HG03139 (cell line): ENCODE measurements around the gene STRAP.
"Not testable (repeated sequence)": the region's sequence is repeated elsewhere in the genome, so short reads cannot be mapped to it uniquely, and the experiment has no call there.

ENCODE experiments used
- ATAC-seq: cut with Tn5 transposase; IDR thresholded peaks from one replicate; pipeline ENCODE4 v1.9.1; 2021; ENCODE audit not compliant: unreplicated experiment

Gene STRAP

DNA sequence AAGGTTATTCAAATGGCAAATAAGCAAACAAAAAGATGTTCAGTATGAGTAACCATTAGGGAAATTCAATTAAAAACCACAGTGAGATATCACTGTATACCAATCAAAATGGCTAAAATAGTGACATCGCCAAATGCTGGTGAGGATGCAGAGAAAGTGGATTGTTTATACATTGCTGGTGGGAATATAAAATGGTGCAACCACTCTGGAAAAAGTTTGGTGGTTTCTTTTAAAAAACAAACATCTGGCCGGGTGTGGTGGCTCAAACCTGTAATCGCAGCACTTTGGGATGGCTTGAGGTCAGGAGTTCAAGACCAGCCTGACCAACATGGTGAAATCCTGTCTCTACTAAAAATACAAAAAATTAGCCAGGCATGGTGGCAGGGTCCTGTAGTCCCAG, 14.0 kb upstream of the STRAP start:
- ATAC-seq = no peak

DNA sequence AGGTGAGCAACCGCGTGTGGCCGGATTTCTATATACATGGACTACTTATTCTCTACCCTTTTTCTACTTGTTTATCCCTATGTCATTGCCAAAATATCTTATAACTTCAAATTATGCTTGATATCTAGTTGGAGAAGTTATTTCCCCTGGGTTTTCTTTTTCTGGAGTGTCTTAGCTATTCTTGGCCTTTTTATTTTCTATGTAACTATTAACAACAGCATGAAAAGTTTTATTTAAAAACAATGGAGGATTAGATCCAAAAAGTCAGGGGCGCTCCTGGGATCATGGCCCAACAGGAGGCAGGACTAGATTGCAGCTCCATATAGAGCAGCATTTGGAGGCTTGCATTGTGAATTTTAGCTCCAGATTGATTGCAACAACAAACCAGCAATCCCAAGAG, 8.6 kb upstream of the STRAP start:
- ATAC-seq = no peak

DNA sequence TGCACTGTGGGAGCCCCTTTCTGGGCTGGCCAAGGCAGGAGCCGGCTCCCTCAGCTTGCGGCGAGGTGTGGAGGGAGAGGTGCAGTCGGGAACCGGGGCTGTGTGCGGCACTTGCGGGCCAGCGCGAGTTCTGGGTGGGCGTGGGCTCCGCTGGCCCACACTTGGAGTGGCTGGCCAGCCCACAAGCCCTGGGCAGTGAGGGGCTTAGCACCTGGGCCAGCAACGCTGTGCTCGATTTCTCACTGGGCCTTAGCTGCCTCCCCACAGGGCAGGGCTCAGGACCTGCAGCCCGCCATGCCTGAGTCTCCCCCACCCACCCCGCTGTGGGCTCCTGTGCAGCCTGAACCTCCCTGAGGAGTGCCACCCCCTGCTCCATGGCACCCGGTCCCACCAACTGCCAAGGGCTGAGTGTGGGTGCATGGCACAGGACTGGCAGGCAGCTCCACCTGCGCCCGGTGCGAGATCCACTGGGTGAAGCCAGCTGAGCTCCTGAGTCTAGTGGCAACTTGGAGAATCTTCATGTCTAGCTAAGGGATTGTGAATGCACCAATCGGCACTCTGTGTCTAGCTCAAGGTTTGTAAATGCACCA, 7.5 kb upstream of the STRAP start:
- ATAC-seq = not testable (repeated sequence)

DNA sequence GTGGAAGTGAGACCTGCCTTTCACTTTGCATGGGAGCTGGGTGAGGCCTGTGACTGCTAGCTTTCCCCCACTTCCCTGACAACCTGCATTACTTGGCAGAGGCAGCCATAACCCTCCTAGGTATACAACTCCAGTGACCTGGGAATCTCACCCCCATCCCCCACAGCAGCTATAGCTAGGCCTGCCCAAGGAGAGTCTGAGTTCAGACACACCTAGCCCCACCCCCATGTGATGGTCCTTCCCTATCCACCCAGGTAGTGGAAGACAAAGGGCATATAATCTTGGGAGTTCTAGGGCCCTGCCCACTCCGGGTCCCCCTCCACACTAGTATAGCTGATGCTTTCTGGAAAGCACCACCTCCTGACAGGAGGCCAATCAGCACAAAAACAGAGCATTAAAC, 6.3 kb upstream of the STRAP start:
- ATAC-seq = no peak

DNA sequence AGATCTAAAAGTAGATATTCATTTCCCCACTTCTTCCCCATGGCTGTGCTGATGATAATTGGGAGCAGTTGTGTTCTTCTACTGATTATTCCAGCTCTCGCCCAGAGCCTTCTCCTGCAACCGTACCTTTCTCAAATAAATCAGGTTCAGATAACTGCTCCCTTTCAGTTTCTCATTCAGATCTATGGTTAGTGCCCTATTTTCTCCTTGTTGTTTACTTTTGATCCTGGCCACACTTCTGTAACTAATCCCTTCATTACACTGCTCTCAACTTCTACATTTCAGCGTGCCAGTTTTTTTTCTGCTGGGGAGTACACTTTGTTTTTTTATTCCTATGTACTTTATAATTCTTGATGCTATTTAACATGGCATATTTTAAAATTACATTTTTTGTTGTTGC, 2.8 kb upstream of the STRAP start:
- no peak for ATAC-seq

DNA sequence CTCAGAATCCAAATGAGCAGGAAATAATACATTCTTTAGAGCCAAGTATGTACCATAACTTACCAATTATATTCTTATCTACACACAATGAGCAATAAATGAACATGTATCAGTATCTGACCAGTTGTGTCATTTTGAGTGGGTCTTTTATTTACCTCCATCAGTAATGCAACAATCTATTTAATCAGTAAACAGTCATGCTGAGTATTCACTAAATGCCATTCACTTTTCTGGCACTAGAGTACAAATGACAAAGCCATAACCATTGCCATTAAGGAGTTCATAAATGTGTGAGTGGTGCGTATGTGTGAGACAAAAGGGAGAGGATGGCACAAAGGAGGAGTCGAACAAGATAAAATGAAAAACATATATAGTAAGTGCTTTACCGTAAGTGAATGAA, 1.5 kb upstream of the STRAP start:
- ATAC-seq = no peak

DNA sequence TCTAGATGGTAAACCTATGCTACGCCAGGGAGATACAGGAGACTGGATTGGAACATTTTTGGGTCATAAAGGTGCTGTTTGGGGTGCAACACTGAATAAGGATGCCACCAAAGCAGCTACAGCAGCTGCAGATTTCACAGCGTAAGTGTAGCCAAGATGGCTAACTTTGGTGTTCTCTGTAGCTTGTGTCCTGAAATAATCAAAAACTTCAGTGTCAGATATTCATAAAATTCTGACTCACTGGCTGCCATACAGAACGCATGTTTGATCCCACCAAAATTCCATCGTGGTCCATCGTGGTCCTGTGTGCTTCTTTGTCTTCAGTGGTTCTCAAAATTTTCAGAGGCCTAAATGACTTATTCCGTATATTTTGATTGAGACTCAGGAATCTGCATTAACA, 1.3 kb downstream of the STRAP start:
- no peak for ATAC-seq

DNA sequence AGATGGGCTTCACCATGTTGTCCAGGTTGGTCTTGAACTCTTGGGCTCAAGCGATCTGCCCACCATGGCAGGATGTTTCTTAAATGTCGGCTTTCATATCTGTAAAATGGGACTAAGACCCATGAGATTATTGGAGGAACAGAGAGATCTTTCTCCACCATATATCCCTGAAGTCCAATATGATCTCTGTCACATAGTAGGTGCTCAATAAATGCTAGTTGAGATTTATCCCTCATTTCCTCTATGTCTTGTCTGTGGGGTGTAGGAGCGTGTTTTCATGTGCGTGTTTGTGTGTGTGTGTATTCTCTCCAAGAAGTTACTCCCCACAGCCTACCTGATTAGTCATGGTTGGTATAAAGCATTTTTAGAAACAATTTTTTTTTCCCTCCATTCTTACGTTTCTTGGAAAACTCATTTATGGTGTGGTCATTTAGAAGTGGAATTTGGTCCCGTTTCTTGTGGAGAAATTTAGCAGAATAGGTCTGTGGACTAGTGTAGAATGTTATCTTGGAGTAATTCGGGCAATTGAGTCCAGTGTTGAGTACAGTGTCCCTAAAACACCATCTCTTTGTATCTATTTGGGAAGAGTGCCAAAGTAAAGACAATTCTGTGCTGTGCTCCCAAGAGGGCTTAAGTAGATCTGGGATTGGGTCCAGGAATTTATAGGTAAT, 4.3 kb downstream of the STRAP start:
- ATAC-seq = no peak

DNA sequence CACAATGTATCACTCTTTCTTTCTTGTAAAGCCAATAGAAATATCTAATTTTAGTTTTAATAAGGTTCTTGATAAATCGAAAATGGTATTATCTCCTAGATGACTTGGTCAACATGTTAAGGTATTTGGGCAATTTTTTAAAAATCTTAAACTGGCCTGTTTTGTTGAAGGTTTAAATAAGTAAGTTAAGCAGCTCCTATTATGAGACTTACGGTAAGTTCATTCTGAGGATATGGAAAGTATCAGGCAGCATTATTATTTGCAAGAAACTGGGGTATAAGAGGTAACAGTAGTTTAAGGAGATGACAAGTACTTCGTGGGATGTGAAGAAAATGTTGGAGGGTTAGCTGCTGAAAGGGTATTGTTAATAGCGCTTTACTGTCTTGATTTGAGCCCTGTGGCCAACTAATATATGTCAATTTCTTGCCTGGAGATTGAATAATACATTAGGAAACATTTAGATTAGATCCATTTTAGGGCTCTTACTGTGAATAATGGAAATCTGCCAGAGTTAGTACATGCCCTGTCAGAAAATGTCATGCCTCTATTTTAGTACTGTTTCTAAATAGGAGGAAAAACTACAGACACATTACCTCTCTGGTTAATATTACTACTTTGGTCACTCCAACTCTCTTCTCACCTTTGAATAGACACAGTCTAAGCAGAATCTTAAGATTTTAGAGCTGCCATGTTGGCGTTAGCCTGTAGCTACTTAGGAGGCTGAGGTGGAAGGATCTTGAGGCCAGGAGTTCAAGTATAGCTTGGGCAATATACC, 5.0 kb downstream of the STRAP start:
- ATAC-seq = no peak

DNA sequence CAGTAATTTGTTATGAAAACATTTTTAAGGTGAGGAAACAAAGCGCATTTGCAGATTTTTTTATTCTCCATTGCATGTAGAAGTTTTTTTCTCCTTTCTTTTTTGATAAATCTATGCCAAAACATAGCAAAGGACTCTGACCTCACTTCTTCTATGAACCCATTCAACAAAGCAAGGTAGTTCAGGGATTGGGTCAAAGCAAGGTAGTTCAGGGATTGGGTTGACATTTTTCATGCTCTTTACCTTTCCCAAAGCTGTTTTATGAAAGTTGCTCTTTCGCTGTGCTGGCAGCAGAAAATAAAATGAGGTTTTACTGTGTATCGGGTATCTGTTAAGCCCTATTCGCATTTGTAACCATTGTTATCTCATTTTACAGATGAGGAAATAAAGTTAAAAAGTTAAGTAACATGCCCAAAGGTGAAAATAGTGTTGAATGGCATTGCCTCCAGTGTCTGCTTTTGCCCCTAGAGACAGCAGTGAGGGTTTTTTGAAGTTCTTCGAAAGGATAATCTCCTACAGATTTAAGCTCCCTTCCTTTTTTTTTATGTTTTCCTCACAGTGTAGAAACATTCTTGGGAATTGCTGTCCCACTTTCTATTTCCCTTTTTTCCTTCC, 10.6 kb downstream of the STRAP start:
- no peak for ATAC-seq

DNA sequence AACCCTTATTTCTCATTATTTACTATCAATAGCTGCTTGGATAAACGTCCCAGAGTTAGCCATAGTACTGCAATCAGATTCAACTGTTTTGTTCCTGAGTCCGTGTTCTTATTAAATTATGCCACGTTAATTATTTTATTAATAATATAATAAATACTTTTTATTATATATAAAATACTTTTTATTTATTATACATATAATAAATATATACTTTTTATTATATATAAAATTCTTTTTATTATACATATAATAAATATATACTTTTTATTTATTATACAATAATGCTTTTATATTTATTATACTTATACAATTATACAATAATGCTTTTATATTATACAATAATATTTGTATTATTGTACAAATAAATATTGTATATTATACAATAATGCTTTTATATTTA, 11.1 kb downstream of the STRAP start:
- ATAC-seq = no peak

DNA sequence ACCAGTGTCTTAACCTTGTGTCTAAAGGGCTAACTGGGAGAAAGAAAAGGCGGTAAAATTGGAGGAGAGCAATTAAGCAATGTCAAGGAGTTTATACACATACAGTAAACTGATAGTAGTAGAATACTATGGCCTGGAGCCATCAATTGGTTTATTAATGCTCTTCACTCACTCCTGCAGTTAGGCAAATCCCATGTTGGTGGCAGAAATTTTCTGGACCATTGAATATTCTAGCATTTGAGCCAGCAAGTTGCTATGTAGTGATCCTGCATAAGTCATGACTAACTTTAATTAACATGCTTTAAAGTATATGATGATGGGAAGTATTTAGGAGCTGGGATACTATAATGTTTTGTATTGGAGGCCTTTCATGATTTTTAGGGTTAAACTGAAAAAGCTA, 14.7 kb downstream of the STRAP start:
- ATAC-seq = no peak

DNA sequence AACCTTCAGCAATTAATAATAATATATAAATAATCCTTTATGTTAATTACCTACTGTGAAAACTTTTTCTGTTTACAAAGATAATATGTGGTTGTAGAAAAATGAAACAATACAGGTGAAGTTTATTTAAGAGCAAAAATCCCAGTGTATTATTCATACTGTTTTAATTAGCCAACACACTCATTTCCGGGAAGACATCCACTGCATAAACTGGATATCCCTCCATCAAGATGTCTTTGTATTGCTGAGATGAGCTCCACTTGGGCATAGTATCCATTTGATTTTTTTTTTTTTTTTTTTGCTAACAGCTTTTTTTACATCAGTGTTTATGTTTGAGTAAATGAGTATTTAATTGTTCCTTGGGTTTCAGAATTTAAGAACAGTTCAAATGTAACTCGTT, 15.2 kb downstream of the STRAP start:
- ATAC-seq = no peak

DNA sequence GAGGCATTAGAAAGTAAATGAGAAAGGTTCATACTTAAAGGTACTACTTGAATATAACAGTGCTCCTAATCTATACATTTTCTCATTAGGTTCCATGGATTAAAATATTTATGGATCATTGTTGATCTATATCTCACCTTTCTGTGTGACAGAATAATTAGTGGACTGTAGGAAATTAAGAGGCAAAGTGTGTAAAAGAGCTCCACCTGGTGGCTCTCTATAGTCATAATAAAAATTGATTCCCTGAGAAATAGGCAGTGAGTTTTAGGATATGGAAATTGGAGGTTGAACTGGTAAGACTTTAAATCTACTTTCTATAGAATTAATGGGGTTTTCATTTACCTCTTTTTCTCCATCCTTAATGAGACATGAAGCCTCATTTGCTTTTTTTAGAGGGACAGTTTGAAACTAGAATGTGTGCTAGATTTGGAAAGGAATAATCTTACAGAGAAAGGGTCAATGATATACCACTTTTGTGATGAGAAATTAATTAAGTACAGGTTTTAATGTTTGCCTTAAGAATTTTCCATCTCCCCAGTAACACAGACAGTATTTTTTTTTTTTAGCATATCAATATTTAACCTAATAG, 17.2 kb downstream of the STRAP start:
- no peak for ATAC-seq

DNA sequence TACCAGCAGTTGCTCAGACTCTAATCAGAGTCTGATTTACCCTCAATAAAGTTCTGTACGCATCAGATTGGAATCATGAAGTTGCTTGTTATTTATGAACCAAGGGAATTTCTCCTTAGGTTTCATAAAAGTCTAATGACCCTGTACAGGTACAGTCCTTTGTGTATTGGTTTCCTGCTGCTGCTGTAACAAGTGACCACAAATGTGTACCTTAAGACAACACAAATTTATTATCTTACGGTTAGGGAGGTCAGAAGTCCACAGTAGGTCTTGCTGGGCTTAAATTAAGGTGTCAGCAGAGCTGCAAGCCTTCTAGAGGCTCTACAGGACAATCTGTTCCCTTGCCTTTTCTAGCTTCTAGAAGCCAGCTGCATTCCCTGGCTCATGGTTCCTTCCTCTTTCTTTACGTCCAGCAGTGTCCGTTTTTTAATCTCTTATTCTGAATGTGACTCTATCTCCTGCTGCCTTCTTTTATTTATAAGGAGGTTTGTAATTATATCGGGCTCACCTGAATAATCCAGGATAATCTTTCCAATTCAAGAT, 22.3 kb downstream of the STRAP start:
- no peak for ATAC-seq

DNA sequence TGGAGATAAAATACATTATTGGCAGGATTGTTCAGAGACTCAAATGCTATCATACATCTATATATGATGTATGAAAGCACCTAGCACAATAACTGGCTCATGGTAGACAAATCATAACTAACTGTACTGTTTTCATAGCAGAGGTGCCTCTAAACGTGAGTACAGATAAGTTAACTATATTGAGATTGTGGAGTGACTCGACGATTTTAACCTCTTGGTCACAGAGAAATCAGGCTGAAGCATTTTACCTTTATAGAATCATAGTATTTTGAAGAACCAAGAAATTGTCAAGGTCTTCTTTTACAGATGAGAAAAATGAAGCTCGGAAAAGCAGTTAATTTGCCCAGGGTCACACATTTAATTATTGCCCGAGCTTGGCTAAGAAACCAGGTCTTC, 28.3 kb downstream of the STRAP start:
- no peak for ATAC-seq

DNA sequence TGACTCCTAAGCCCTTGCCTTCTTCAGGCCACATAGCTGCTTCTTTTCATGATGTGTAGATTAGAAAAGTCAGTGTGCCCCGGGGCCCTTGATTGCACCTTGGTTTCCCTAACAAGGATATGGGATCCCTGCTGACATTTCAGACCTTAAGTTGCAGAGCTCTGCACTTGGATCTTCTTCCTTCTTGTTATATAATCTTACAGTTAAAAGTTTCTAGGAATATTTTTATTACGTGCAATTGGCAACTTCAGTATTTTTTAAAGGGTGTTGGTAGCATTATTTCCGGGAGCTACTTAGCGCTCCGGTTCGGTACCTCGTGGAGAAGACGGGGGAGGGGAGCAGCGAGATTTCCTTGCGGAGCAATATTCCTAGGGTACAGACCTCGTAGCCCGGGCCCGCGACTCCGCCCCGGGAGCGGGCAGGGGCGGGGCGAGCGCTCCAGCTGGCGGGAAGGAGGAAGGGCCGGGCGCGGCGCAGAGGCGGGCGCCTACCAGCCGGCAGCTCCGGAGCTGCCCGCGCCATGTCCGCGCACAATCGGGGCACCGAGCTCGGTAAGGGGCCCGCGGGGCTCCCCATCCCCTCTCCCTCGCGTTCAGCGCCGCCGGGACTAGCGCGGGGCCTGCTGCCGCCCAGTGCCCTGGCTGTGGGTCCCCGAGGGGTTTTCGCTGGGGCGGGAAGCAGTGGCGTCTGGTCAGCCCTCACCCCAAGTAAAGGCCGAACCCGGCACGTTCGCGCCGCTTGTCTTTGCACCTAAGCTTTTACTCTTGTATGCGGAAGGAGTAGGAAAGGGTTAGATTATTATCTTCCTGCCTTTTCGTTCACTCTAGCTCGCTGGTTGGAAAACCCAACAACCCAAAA, 28.9 kb downstream of the STRAP start, which contains the start of gene DERA:
TSS of gene DERA (plus strand) at position 469 of the 858 bp plus-strand sequence. CDS start at position 521, 52 bp downstream.
- peak; percentile 95 for ATAC-seq

DNA sequence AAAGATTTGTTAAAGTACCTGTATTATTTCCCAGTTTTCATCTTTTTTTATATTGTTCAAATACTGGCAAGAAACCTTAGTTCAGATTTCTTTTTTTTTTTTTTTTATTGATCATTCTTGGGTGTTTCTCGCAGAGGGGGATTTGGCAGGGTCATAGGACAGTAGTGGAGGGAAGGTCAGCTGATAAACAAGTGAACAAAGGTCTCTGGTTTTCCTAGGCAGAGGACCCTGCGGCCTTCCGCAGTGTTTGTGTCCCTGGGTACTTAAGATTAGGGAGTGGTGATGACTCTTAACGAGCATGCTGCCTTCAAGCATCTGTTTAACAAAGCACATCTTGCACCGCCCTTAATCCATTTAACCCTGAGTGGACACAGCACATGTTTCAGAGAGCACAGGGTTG, 29.7 kb downstream of the STRAP start:
- not testable (repeated sequence) for ATAC-seq

DNA sequence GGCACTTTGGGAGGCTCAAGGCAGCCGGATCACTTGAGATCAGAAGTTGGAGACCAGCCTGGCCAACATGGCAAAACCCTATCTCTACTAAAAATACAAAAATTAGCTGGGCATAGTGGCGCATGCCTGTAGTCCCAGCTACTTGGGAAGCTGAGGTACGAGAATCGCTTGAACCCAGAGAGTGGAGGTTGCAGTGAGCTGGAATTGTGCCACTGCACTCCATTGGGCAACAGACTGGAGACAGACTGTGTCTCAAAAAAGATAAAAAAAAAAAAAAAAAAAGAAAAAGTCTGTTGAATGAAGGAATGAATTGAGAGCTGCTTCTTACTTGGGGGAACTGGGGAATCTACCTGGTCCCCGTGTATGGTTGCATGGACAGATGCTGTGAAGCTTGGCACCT, 31.9 kb downstream of the STRAP start:
- ATAC-seq = not testable (repeated sequence)

DNA sequence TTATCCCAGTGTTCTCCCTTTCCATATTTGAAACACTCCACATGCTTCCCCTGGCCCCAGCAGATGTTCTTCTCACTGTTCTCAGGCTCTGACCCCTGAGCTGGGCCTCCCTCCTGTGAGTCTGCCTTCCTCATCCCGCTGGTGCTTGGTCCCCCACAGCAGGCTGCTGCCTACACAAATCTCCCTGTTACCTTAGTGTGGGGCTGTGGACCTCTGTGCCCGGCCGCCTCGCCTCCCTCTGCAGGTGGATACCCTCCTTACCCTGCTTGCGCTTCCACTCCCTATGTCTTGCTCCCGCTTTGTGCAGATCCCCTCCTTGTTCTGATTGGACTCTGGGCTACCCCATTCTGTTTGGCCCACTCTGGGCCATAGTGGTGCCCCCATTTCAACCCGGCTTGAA, 35.9 kb downstream of the STRAP start:
- no peak for ATAC-seq
